GM11168 (cell line): ENCODE data around the gene GSTK1.
"Not testable (repeated sequence)": the region's sequence is repeated elsewhere in the genome, so short reads cannot be mapped to it uniquely, and the experiment has no call there.

Source experiments
- in situ Hi-C: fragments of 300-500 bp; cut with MboI; formaldehyde crosslinking; loops from one replicate; pipeline ENCODE4 v1.12.0; 2022; ENCODE audit warnings: low sequenced_read_pairs; ENCODE audit not compliant: unreplicated experiment

GSTK1 gene

GRCh38 chr7:143289888-143290287 is 26.6 kb downstream of the GSTK1 start:
- in situ Hi-C loops: not testable (repeated sequence)

- in situ Hi-C loops: no loop called here
These were observed 27.1 kb downstream of the GSTK1 start for GRCh38 chr7:143290293-143290692.

- in situ Hi-C loops: no loop called here
These were observed 29.6 kb downstream of the GSTK1 start for GRCh38 chr7:143292876-143293275.

- in situ Hi-C loops: no loop called here
These were observed 32.6 kb downstream of the GSTK1 start for GRCh38 chr7:143295870-143296269.

- in situ Hi-C loops: no loop called here
These were observed 33.4 kb downstream of the GSTK1 start for GRCh38 chr7:143296686-143297085.

- in situ Hi-C loops: no loop called here
These were observed 36.1 kb downstream of the GSTK1 start for GRCh38 chr7:143299346-143299745.

- in situ Hi-C loops: no loop called here
These were observed 36.6 kb downstream of the GSTK1 start for GRCh38 chr7:143299840-143300239.

GRCh38 chr7:143300959-143301935 is 38.0 kb downstream of the GSTK1 start:
- in situ Hi-C loops: no loop called here

- in situ Hi-C loops: no loop called here
These were observed 40.5 kb downstream of the GSTK1 start for GRCh38 chr7:143303733-143304132.

GRCh38 chr7:143304938-143305337 is 41.7 kb downstream of the GSTK1 start:
- in situ Hi-C loops: no loop called here

GRCh38 chr7:143305423-143306070 is 42.3 kb downstream of the GSTK1 start:
- in situ Hi-C loops: no loop called here

GRCh38 chr7:143308632-143309031 is 45.4 kb downstream of the GSTK1 start:
- in situ Hi-C loops: no loop called here

- in situ Hi-C loops: no loop called here
These were observed 50.9 kb downstream of the GSTK1 start for GRCh38 chr7:143314127-143314526.

- in situ Hi-C loops: no loop called here
These were observed 52.5 kb downstream of the GSTK1 start, which contains the start of gene CLCN1 for GRCh38 chr7:143315776-143316175. Gene CLCN1, plus strand, starts transcription at chr7:143316111. Its CDS starts 102 bp downstream, at chr7:143316213.

- in situ Hi-C loops: no loop called here
These were observed 53.3 kb downstream of the GSTK1 start for GRCh38 chr7:143316492-143316891.

GRCh38 chr7:143318661-143319060 is 55.4 kb downstream of the GSTK1 start:
- in situ Hi-C loops: no loop called here
